ENCODE results near the gene TIGD3.
"Not testable (repeated sequence)": the region's sequence is repeated elsewhere in the genome, so short reads cannot be mapped to it uniquely, and the experiment has no call there.

Gene TIGD3

DNA sequence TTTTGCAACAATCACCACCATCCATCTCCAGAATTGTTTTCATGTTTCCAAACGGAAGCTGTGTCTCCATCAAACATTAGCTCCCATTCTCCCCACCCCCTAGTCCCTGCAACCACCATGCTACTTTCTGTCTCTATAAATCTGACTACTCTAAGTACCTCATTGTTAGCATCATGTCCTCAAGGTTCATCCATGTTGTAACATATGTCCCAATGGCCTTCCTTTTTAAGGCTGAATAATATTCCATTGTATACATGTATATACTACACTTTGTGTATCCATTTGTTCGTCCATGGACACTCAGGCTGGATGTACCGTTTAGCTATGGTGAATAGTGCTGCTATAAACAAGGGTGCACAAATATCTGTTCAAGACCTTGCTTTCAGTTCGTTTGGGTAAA, 29.1 kb upstream of the TIGD3 start:
- DNase-seq: no peak

DNA sequence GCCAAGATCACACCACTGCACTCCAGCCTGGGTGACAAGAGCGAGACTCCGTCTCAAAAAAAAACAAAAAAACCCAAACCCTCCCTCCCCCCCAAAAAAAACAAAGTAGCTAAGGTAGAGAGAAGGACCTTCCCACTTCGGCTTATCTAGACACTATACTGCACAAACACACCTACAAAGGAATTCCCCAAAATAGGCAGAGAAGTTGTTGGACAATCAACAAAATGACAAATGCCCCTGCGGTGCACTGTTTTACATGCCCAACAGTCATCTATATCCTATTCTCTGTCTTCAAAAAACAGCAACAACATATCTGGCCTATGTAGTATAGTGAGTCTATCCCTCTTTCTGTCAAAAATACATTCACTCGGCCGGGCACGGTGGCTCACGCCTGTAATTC, 27.5 kb upstream of the TIGD3 start:
- DNase-seq: no peak

DNA sequence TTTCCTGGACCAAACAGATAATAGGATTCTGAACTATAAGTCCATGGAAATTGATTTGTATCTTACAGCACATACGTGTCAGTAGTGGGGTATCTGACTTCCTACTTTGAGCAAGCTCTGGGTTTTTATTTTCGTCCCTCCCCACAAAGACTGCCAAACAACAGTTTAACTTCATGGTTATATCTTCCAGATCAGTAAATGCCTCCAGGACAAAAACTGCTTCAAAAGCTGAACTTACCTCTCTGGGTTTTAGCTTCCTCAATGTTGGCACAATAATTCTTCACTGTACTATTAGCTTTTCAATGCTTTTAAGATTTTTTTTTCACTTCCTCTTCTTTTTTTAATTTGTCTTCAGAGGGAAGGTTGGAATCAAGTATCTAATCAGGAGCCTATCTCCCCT, 25.1 kb upstream of the TIGD3 start:
- DNase-seq: no peak

DNA sequence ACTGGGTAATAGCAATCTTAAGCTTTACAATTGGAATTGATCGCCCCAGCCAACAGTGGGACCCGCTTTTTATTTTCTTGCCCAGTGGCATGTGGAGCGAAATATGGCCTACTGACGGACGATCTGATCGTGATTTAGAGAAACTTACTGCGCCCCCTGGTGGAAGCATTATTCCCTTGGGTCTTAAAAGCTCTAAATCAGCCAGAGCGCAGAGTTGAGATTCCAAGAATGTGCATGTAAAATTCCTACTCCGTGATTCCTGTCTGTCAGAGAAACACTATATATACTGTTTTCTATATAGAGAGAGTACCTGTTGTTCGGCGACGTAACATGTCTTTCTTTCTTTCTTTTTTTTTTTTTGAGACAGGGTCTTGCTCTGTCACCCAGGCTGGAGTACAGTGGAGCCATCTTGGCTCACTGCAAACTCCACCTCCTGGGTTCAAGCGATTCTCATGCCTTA, 24.6 kb upstream of the TIGD3 start:
- DNase-seq: no peak

DNA sequence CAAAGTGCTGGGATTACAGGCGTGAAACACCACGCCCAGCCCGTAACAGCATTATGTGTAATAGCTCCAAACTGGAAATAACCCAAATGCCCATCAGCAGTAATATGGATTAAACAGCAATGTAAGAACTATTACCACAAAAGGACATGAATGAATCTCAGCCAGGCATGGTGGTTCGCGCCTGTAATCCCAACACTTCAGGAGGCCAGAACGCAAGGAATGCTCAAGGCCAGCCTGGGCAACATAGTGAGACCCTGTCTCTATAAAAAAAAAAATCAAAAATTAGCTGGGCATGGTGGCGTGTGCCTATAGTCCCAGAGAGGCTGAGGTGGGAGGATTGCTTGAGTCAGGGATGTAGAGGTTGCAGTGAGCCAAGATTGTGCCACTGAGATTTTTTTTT, 24.0 kb upstream of the TIGD3 start:
- DNase-seq: no peak

DNA sequence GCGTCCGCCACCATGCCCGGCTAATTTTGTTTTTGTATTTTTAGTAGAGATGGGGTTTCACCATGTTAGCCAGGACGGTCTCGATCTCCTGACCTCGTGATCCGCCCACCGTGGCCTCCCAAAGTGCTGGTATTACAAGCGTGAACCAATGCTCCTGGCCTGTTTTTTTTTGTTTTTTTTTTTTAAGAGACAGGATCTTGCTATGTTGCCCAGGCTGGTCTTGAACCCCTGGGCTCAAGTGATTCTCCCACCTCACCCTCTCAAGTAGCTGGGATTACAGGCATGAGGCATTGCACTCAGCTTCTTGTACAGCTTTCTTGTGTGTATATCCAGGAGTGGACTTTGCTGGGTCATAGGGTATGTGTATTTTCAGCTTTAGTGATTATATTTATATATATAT, 22.0 kb upstream of the TIGD3 start:
- DNase-seq: not testable (repeated sequence)

DNA sequence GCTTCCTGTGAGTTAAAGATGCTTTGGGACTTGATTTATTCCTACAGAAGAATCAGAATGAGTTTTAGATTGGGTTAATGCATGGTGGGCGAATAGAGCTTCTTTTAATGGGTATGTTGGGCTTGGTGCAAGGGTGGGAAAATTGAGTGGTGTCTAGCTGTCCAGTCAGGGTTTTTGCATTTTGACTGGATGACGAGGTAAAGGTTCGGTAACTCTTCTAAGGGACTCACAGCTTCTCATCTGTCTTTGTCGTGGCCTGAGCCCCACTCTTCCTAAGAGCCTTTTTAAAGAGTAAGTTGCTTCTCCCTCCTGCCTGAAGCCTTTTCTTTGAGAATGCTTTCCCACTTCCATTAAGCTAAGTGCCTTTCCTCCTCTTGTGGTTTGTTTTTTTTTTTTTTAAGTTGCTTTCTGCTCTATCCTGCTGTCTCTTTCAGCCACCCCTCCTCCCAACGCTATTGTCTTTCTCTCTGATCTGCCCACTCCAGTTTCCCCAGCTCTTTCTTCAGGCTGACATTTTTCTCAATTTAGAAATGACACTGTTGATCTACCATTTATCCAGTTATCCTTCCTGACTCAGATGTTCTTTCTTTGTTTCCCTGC, 19.8 kb upstream of the TIGD3 start:
- DNase-seq: no peak

DNA sequence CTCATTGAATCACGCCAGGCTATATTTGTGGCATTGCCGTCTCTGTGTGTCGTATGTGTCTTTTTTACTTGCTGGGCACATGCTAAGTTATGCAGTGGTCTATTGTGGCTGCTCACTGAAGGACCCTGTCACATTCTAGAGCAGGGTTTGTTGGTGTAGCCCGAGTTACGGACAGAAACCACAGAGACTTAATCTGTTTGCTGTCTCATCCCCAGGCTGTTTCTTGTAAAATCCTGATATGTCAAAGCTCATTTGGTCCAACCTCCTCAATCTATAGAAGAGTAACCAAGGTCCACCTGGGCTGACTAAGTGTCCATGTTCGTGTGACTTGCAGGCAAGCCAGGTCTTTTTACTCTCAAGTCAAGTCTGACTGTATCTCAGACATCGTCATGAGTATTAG, 15.9 kb upstream of the TIGD3 start:
- DNase-seq: no peak

DNA sequence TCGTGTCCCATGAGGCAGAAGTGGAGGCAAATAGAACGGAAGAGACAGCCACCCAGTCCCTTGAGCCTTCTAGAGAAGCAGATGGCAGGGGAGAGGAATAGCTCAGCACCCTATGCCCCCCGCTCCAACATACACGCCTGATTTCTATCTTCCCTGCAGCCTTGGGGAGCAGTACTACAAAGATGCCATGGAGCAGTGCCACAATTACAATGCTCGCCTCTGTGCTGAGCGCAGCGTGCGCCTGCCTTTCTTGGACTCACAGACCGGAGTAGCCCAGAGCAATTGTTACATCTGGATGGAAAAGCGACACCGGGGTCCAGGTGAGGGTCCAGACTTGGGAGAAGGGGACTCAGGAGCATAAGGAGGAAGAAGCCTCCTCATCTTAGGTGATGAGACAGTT, 14.3 kb upstream of the TIGD3 start:
- no peak for DNase-seq

DNA sequence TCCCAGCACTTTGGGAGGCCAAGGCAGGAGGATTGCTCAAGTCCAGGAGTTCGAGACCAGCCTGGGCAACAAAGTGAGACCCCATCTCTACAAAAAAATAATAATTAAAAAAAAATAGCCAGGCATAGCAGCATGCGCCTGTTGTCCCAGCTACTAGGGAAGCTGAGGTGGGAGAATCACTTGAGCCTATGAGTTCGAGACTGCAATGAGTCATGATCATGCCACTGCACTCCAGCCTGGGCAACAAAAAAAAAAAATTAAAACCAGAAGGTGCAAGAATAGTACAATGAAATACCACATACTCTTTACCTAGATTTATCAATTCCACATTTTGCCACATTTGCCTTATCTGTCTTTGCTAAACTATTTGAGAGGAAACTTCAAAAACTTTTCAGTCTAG, 12.7 kb upstream of the TIGD3 start:
- no peak for DNase-seq

DNA sequence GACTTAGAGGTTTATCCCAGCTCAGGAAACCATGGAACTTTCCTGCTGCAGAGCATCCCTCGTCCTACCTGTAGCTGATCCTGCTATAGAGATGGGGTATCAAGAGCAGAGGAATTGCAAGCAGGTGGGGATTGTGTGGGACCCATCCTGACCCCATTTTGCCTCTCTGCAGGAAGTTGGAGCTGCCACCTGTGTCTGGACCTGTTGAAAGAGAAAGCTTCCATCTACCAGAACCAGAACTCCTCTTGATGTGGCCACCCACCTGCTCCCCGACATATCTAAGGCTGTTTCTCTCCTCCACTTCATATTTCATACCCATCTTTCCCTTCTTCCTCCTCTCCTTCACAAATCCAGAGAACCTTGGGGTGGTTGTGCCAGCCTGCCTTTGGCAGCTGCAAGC, 3.0 kb upstream of the TIGD3 start:
- DNase-seq: no peak

DNA sequence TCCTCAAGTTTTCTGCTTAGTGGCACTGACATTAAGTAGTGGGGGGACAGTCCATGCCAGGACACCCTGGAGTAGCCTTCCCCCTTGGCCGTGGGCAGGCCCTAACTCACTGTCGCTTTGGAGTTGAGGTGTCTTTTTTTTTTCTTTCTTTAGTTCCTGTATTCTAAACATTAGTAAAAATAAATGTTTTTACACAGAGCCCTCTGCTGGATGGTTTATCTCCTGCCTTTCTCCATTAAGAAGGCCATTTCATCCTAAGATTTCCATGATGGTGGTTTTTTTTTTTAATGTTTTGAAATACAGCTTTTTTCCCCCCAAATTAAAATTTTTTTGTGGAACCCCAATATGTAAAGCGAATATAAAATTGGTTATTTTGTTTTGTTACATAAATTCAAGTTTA, 1.8 kb upstream of the TIGD3 start:
- DNase-seq: no peak

DNA sequence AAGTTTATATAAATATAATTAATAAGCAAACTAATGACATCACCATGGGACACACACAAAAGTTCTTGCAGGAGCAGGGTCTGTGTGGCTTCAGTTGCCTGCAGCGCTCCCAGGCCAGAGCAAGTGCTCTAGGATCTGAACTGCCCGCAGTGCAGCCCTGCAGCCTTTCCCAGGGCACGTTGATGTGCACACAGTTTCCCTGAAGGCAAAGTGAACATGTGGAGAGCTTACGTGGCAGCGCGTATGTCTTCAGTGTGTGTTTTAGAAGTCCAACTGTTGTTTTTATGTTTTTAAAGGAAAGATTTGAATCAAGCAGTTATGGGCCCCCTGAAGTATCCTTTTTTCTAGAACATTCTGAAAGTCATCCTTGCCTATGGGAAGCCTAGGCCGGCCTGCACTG, 1.2 kb upstream of the TIGD3 start:
- no peak for DNase-seq

DNA sequence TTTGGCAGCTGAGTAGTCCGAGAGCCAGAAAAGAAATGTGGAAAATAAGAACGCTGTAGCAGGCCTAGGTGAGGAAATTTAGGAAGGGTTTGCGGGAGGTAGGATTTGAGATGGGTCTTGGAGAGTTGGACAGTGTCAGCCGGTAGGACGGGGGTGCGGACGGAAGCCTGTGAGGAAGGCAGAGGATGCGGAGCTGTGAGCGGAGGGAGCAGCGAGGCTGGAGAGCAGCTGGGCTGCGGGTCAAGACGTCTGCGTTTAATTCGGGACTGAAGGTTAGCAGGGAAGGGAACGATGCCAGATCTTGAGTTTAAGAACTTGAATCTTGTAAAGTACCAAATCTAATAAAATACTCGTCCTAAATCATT, 669 bp upstream of the TIGD3 start:
- DNase-seq: no peak

DNA sequence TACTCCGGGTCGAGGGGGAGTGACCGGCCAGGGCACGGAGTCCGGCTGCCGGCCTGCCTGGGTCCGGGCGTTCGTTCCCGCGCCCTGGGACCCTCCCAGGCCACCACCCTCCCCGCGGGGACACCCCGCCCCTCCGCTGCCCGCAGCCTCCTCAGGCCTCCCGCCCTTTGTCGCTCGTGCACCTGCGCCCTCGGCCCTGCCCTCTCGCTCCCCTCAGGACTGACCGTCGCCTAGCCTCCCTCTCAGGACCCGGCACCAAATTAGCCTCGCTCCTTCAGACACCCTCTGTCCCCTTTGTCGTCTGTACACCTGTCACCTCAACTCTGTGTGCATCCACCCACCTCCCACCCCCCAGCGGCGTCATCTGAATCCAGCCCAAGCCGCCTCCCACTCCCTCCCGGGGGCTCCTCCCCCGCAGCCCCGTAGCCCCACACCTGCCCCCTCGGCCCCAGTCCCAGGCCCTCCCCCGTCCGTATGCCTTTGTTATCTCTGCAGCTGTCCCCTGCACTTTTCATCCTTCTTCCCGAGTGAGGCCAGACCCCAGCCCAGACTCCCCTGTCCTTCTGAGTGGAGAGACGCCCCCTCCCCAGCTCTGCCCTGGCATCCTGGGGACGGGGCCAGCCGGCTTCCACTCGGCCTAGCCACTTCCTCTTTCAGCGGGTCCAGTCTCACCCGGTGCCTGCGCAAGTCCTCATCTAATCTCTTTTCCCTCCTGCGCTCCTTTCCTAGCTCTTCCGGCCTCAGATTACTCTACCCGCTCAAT, 643 bp downstream of the TIGD3 start:
- peak; percentile 37 for DNase-seq

DNA sequence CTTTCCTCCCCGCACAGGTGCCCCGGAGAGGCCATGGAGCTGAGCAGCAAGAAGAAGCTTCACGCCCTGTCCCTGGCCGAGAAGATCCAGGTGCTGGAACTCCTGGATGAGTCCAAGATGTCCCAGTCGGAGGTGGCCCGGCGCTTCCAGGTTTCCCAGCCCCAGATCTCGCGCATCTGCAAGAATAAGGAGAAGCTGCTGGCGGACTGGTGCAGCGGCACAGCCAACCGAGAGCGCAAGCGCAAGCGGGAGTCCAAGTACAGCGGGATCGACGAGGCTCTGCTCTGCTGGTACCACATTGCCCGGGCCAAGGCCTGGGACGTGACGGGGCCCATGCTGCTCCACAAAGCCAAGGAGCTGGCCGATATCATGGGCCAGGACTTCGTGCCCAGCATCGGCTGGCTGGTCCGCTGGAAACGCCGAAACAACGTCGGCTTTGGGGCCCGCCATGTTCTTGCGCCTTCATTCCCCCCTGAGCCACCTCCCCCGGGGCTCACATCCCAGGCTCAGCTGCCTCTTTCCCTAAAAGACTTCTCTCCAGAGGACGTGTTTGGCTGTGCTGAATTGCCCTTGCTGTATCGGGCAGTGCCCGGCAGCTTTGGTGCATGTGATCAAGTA, 1.3 kb downstream of the TIGD3 start:
- no peak for DNase-seq

DNA sequence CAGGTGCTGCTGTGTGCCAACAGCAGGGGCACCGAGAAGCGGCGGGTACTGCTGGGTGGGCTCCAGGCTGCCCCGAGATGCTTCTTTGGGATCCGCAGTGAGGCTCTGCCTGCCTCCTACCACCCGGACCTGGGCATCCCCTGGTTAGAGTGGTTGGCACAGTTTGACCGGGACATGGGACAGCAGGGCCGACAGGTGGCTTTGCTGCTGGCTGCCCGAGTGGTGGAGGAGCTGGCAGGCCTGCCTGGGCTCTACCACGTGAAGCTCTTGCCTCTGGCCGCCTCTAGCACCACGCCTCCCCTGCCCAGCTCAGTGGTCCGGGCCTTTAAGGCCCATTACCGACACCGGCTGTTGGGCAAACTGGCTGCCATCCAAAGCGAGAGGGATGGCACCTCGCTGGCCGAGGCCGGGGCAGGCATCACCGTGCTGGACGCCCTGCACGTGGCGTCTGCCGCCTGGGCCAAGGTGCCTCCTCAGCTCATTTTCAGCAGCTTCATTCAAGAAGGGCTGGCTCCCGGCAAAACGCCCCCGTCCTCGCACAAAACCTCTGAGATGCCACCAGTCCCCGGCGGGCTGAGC, 1.9 kb downstream of the TIGD3 start:
- DNase-seq: no peak

DNA sequence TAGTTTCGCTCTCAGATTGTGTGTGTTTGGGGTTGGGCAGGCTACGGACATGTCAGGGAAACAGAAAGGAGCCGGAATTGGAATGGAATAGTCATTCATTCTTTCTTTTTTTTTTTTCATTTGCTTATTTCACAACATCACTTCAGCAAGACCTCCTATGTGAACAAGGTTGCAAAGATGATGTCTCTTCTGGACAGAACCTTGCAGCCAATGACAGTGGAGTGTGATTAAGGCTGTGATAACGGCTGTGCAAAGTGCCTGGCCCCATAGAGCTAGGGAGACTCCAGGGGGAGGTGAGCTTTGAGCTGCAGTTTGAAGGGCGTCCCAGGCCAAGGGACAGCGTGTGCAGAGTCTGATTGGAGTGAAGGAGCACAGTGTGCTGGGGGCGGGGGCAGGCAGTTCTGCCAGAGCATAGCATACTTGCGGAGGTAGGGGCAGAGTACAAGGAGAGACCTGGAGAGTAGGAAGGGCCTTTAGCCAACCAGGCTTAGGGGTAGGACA, 3.4 kb downstream of the TIGD3 start:
- no peak for DNase-seq

DNA sequence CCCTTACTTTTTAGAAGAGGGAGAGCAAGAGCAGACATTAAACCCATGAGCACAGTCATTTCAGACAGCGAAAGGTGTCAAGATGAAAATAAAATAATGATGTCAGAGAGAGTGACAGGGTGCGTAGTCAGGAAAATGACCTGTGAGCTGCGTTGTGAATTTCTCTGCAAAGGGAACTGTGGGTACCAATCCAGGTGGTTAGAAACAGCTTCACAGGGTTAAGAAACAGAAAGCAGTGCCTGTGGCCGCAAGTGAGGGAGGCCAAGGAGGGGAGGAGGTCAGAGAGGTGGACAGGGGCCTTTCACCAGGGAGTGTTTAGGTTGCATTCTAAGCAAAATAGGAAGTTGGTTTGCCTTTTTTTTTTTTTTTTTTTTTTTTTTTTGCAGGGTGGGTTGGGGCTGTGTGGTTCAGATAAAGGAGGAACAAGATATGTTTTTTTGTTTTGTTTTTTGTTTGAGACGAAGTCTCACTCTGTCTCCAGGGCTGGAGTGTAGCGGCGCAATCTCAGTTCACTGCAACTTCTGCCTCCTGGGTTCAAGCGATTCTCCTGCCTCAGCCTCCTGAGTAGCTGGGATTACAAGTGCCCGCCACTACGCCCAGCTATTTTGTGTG, 7.9 kb downstream of the TIGD3 start:
- no peak for DNase-seq

DNA sequence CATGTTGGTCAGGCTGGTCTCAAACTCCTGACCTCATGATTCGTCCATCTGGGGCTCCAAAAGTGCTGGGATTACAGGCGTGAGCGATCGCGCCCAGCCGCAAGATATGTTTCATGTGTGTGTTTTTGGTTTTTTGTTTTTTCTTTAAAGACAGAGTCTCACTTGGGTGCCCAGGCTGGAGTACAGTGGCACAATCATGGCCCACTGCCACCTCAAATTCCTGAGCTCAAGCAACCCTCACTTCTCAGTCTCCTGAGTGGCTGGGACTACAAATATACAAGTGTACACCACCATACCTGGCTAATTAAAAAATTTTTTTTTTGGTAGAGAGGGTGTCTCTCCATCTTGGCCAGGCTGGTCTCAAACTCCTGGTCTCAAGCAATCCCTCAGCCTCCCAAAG, 8.4 kb downstream of the TIGD3 start:
- no peak for DNase-seq

DNA sequence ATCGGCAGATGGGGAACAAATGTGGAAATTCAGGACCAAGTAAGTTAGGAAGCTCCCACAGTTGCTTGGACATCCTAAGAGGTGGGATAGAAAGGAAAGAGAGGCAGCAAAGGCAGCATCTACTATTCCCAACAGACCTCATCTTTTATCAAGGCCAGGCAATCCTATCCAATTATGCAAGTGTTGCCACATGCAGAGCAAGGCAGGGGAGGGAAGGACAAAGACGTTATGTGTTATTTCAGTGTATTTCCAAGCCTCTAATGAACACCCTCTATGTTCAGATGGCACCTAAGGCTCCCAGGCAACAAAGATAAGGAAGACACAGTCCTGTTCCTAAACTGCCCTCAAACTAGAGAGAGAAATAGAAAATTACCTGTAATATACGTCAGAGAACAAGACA, 9.2 kb downstream of the TIGD3 start:
- no peak for DNase-seq

DNA sequence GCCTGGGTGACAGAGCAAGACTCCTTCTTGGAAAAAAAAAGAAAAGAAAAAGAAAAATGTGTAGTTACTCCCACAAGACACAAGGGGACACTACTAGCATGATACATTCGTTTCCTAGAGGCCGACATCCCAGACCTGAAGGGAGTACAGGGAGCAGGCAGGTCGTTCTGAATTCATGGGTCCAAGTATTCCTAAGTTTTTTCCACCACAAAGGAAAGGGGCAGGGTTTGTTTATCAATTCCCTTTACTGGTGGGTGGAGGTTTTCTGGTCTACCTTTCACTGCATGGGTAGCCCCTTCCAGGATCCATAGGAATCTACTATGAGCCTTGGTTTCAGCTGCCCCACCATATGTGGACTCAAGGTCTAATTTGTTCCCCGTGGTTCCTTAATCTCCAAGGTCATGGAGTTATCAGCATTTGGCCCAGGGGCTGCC, 11.8 kb downstream of the TIGD3 start:
- DNase-seq: no peak

DNA sequence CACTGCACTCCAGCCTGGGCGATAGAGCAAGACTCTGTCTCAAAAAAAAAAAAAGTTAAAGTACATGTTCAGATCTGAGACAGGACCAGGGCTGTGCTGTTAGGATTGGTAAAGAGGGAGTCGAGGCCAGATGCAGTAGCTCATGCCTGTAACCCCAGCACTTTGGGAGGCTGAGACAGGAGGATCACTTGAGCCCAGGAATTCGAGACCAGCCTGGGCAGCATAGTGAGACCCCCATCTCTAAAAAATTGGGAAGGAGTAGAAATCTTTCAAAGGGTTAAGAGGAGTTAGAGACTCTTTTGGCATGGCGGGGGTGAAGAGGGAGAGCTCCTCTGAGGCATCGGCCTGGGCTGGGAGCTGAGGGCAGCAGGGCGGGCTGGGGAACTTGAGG, 16.1 kb downstream of the TIGD3 start:
- no peak for DNase-seq
